Stimulated activated CD8-positive, alpha-beta memory T cell treated with anti-CD3 and anti-CD28 coated beads, Interleukin-4, amount 100 ng/mL, for 24 hours (primary cell): ENCODE results near the gene APOB.

Experiments
- DNase-seq: peaks from one replicate; pipeline ENCODE4 v3.0.0-alpha.2; 2020; ENCODE audit warnings: low read depth

Gene APOB

GRCh38 chr2:21046506-21046905 lies 2.6 kb upstream of the APOB start:
- no peak for DNase-seq

DNA sequence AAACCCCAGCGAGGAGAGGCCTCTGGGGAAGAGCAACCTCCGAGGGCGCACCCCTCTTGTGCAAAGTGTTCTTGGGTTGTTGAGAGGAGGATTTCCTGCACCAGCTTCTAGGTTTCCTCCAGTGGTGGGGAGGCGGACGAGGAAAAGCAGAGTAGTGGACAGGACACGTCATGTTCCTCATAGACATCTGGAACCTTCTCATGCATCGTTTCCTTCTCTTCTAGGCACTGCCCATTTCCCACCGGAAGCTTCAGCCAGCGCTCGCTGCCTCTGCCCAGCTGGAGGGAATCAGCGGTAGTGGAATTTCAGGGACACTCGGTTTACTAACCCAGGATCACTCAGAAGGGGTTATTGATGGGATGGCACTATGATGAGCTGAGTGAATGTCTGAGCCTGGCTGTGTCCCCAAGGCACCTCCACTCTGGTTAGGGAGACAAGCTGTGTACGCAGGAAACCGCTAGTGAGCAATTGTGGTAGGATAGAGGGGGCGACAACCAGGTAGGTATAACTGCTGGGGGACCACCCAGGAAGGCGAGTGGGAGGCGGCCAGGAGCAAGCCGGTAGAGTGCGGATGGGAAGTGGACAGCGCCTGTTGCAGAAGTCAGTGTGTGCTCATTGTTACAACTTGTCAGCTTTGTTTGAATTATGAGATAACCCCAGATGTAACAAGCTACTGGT lies 960 bp upstream of the APOB start:
- no peak for DNase-seq

DNA sequence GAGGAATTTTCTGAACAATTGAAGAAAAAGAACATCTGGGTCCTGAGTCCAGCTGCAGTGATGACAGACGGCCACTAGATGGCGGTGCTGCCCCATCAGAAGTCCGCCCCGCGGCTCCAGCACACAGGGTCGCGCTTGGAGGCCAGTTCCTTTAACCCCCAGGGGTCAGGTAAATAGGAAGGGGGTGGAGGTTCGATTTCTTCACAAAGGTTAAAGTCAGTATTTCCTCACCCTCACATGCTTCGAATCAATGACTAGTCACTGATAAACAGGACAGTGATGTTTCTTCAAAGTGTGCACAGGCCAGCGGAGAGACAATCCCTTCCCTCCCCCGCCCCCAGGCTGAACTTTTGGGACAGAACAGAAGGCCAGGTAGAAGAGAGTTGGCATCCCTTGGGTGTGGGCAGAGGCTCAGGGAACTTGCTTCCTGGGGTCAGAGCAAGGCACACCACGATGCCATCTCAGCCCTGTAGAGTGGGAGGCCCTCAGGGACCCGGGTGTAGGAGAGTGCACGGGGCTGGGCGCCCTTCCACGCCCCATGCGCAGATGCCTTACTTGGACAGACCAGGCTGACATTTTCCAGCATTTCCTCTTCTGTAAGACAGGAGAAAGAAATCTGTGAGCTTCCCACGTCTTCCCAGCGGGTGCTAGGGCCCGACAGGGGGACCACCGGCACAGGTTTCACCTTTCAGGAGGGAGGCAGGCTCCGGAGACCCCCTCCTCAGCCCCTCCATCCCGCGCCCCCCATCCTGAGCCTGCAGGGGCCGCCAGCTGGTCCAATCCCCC lies 722 bp downstream of the APOB start:
- DNase-seq: peak; percentile 24

- no peak for DNase-seq
Observed at GRCh38 chr2:21042708-21042957, 1.2 kb downstream of the APOB start.

GRCh38 chr2:21041943-21042707 lies 1.7 kb downstream of the APOB start:
- DNase-seq: no peak

GRCh38 chr2:21041462-21041861 lies 2.4 kb downstream of the APOB start:
- DNase-seq: no peak

DNA sequence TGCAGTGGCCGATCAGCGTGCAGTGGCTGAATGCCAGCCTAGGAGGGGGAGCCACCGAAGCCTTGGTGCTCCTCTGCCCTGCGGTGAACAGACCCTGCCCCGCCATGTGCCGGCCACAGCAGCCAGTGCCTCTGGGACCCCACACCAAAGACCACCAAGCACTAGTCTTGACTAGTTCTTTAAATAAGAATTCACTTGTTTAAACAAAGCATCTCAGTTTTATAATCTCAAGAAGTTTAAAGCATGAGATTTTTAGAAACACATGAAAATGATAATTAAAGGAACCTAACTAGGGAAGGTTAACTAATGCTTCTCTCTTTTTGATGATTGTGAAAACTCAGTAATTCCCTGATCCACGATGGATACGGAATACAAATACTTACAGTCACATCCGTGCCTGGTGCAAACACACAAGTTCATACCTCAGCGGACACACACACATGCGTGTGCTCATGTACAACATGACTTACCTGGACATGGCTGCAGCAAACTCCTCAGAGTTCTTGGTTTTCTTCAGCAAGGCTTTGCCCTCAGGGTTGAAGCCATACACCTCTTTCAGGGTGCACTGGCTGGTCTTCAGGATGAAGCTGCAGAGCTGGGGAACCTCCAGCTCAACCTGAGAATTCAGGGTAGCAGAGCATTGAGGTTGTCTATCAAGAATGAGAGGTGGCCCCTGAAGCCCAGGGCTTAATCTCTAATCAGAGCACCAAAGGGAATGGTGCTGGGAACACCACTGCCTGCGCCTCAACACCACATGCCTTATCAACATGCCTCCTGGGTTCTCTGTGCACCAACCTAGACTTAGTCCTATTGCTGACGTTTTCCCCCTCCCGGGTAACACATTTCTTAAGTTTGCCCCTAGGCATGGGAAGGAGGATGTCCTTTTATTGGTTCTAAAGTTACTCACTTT lies 3.1 kb downstream of the APOB start:
- no peak for DNase-seq

GRCh38 chr2:21039979-21040467 lies 3.9 kb downstream of the APOB start:
- no peak for DNase-seq

- no peak for DNase-seq
Observed at GRCh38 chr2:21039080-21039556, 4.8 kb downstream of the APOB start.

GRCh38 chr2:21038403-21039073 lies 5.3 kb downstream of the APOB start:
- DNase-seq: no peak

DNA sequence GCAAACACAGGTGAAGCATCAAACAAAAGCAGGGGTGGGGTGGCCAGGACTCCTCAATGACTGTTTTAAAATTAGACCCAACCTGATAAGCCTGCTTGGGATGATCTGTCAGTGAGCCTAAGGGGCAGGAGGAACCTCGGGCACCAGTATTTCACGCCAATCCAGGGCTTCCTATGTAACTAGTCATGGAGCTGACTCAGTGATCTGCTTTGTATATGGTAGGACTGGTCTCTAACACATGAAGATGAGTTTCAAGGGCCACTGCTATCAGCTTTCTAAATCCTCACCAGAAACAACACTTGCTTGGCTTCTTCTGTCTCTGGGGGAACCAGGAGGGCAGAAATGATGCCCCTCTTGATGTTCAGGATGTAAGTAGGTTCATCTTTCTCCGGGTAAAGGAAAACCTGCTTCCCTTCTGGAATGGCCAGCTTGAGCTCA lies 6.2 kb downstream of the APOB start:
- DNase-seq: no peak

DNA sequence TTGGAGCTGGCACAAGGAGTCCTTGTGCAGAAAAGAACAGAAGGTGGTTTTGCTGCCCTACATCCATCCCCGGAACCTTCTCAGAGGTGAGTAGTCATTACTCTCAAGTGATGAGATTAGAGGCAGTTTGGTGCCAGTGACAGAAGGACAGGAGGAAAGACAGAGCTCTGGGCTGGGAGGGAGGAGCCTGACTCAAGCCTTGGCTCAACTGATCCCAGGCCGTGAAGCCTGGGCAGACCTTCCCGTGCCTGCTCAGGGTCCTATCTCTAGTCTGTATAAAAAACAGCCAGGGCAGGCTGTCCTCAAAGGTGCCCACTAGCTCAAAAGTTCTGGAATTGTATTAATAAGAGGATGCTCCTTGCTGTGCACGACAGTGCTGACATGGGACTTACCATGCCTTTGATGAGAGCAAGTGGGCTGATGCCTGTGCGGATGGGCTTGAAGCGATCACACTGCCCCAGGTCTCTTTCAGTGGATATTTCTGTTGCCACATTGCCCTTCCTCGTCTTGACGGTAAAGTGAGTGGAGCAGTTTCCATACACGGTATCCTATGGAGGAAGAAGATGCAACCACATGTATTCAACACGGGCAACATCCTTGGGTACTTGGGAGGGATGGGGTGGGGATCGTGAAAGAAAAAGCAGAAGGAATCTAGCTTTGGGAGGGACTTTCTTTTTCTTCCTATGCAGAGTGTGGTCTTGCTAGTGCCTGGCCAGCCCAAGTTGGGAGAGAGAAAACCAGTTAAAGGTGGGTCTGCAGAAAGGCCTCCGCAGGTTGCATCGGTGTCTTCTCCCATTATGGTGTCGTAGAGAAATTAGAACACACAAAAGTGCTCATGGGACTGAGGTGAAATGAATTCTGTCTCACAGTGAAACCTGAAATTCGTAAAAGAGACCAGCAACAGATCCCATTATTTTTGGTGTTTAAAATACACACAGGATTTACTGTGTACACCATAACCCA lies 6.9 kb downstream of the APOB start:
- DNase-seq: no peak

DNA sequence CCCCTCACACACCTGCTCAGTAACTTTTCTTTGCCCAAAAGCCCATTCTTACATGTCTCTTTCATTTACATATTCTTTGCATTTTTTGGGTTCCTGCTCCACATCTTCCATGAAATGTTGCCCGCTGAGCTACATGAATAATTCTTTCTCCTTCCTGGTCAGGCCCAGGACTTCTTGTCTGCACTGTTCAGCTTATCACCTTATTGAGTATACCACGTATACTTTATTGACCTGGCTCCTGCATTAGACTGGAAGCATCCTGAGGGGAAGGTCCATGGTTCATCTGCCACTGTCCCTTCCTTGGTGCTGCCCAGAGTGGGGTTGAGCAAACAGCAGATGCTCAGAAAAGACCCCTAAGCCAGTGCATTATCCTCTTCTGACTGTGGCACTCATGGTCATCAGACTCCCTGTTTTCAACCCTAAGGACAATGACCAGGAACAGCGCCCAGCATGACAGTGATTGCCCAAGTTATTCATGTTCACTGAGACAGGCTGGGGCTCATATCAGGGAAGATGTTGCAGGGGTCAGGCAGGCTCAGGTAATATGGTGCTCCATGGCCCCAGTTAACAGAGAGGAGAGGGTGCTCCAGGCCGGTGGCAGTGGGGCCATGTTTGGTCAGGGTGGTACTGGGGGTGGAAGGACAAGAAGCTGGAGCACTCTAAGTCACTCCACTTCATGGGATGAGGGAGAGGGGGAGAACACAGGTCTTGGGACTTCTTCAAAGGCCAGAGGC lies 7.7 kb downstream of the APOB start:
- no peak for DNase-seq

GRCh38 chr2:21035282-21035973 lies 8.4 kb downstream of the APOB start:
- DNase-seq: no peak

- DNase-seq: no peak
Observed at GRCh38 chr2:21034972-21035279, 8.9 kb downstream of the APOB start.

GRCh38 chr2:21034156-21034971 lies 9.5 kb downstream of the APOB start:
- no peak for DNase-seq

DNA sequence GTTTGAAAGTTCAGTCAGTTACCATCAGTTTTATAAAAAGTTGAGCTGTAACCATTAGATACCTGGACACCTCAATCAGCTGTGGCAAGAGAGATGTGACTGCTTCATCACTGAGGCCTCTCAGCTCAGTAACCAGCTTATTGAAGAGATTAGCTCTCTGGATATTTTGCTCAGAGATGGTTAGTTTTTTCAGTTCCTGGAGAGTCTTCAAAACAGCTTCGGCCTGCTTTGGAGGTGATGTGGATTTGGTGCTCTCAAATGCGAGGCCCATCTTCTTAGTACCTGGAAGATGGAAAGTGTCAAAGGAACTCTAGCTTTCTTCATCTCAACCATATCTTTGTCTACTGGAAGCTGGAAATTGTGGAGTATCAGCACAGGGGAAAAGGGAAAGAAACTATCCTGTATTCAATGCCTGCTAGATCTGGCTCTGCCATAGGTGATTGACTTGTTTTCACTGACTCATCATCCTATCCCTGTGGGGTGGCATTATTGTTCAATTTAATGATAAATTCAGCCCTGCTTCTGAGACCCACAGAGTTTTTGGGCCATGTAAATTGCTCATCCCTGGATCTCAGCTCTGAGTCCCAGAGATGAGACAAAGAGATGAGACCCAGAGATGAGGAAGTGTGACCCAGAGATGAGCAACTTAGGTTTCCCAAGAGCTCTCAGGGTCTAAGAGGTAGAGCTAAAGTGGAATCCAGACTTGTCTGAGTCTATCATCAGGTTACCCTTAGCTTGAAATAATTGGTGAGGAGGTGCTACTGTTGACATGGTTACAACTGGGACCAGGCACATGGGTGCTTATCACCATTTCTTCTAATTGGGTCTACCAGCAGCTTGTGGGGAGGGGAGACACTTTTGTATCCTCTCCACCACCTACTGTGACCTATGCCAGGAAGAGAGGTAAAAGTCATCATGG lies 10.4 kb downstream of the APOB start:
- no peak for DNase-seq
